GM19035 (cell line): ENCODE data around the gene AOPEP.
"Not testable (repeated sequence)": the region's sequence is repeated elsewhere in the genome, so short reads cannot be mapped to it uniquely, and the experiment has no call there.

Source experiments
- ATAC-seq: cut with Tn5 transposase; IDR thresholded peaks from one replicate; pipeline ENCODE4 v1.9.1; 2021; ENCODE audit not compliant: unreplicated experiment

The AOPEP gene

DNA sequence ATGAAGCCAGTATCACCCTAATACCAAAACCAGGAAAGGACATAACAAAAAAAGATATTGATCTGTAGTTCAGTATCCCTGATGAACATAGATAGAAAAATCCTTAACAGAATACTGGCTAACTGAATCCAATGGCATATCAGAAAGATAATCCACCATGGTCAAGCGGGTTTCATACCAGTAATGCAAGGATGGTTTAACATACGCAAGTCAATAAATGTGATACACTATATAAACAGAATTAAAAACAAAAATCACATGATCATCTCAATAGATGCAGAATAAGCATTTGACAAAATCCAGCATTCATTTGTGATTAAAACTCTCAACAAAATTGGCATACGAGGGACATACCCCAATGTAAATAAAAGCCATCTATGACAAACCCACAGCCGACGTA is 110.9 kb downstream of the AOPEP start:
- no peak for ATAC-seq

DNA sequence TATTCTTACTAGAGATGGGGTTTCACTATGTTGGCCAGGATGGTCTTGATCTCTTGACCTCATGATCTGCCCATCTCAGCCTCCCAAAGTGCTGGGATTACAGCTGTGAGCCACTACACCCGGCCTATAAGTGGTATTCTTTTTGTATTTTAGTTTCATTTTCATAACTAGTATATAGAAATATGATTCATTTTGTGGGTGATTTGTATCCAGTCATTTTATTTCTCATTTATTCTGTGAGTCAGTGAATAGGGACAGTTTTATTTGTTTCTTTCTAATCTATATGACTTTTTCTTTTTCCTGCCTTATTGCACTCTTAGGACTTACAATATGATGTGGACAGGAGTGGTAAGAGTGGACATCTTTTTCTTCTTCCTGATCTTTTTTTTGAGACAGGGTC is 112.9 kb downstream of the AOPEP start:
- ATAC-seq = no peak

DNA sequence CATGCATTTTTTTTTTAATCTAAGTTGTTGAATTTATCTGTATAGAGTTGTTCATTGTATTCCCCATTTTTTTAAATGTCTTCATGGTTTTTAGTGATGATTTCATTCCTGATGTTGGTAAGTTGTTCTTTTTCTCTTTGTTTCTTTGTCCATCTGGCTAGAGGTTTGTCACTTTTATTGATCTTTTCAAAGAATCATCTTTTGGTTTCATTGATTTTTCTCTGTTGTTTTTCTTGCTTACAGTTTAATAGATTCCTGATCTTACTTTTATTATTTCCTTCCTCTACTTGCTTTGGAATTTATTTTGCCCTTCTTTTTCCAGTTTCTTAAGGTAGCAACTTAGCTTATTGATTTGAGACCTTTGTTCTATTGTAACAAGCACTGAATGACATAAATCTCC is 114.2 kb downstream of the AOPEP start:
- no peak for ATAC-seq

DNA sequence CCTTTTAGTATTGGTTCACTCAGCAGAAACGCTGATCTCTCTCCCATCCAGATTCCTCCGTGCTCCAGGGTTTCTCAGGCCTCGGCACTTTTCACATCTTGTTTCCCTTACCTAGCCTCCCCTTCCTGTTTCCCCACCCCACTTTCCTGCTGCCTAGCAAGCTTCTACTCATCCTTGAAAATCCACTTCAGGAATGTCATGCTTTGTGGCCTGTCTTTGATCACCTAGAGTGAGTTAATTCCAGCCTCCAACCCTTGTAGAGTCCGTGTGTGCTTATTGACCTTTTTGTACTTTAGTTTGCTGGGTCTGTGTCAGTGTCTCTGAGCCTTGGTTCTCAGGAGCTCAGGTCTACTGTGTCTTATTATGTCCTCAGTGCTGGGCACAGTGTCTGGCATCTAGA is 116.6 kb downstream of the AOPEP start:
- no peak for ATAC-seq

DNA sequence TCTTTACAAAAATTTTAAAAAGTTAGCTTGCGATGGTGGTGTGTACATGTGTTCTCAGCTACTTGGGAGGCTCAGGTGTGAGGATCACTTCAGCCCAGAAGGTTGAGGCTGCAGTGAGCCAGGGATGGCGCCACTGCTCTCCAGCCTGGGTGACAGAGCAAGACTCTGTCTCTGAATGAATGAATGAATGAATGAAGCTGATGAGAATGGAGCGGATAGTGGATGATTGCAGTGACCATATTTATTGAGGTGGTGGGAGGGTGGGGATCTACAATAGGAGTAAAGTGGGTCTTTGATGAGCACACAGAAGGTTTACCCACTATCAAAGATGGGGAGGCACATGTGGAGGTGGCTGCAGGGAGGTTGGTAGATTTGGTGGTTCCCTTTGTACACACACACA is 120.2 kb downstream of the AOPEP start:
- no peak for ATAC-seq

DNA sequence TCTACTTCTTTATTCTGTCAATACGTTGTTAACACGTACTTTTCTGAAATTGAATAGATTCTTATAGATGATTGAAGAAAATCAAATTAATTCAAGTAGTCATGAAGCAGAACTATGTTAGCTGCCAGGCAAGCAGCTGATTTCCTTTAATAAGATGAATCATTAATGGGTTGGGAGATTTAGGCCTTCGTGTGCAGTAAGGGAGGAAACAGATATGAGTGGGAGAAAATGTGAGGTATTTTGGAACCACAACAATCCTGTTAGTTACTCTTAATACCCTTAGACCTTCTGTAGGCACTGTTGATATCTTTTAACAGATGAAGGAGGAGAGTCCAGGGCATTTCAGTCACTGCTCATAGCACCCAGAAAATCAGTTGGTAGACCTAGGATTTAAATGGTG is 121.0 kb downstream of the AOPEP start:
- ATAC-seq = no peak

DNA sequence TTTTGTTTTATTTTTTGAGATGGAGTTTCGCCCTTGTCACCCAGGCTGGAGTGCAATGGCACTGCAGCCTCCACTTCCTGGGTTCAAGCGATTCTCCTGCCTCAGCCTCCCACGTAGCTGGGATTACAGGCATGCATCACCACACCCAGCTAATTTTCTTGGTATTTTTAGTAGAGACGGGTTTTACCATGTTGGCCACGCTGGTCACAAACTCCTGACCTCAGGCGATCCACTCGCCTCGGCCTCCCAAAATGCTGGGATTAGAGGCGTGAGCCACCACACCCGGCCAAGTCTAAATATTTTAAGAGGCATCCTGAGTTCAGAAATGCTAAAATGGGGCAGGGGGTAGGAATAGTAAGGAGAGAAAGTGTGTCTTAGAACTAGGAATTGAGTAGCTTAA is 122.3 kb downstream of the AOPEP start:
- ATAC-seq = not testable (repeated sequence)

DNA sequence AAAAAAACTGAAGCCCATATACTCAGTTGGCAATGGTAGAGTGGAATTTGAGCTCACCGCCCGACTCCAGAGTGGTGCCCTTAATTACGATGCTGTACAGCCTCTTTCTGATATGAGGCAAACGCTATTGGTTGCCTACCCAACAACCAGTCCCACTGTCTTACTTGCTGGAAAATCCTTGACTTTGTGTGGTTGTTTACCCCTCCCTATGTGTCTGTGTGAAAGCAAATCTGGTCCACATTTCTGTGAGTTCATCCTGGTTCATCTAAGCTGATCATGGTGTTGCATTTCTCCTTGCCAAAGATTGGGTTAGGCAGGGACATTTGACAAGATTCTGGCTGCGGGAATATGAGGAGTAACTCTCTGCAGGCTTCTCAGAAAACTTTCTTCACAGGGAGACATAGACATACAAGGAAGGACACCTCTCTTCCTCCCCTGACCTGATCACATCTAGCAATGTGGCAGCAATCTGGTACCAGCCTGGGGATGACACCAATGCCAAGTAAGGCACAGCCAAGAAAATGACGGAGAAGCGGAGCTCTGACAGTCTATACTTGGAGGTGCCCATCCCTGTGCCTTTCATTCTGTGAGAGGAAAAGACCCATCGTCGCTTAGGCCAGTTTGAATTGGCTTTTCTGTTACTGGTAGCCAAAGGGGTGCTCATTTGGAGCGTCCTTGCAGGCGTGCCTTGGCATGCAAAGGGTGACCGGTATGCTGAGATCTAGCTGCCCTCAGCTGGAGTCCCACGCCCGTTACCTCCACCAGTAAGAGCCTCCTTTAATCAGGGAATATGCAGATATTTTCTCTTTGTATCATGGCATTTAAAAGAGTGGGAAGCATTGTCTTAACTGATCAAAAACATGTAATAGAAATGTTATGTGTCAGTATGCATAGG is 124.3 kb downstream of the AOPEP start:
- ATAC-seq = no peak

DNA sequence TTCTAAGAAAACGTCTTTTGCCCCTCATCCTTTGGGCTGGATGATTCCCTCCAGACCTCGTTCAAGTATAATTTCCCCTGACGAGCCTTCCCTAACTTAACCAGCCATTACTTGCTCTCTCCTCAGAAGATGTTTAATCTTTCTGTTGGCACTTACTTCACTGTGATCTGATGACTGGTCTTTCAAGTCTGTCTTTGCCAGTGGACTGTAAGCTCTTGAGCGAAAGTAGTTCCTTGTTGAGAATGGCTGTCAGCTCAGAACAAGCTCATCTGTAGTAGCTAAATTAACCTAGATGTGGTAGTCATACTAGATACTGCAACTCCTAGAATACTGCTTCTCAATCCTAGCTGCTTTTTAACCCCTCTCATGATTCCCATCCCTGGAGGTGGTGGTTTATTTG is 125.0 kb downstream of the AOPEP start:
- ATAC-seq = no peak

DNA sequence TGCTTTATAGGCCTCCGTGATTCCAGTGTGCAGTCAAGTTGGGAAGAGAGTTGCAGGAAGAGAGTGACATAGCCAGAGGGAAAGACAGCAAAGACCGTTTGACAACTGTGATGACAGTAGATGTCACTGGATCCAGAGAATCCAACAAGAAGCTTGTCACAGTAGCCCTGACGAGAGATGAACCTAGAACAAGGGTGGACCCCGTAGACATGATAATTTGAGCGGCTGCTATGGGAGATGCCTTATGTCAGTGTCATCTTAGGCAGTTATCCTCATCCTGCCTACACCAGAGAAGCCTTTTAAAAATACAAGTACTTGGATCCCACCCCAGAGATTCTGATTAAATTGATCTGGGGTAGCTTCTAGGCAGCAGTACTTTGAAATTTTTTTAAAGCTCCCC is 125.4 kb downstream of the AOPEP start:
- ATAC-seq = no peak

DNA sequence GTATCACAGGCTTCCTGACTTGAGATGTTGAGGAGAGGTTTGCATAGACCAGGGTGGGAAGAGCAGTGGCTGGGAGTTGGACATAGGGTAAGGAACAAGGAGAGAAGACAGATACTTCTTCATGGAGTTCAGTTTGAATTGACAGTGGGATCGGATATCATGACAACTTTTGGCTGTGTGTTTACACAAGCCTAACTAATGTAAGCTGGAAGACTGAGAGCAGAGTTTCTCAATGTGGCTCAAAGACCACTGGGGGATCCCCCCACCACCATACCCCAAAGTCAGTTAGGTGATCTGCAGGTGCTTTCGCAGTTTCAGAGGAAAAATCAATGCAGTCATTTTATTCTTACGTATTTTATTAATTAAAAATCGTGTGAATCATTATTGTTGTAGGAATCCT is 125.9 kb downstream of the AOPEP start:
- ATAC-seq = no peak

DNA sequence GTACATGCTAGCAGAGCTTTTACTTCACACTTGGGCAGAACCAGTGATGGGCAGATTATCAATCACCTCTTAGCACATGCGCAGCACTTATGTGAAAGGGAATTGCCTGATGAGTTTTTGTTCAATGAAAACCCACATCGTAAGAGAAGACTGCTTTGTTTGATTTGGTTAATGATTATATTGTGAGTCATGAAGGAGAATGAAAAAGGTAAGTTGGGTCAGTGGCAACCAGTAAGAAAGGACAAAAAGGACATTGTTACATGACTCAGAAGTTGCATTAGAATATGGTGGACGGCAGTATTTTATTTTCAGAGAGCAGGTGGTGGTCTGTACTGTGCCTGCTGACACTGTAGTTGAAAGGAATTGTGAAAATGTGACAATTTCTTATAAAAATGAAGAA is 127.4 kb downstream of the AOPEP start:
- ATAC-seq = no peak

DNA sequence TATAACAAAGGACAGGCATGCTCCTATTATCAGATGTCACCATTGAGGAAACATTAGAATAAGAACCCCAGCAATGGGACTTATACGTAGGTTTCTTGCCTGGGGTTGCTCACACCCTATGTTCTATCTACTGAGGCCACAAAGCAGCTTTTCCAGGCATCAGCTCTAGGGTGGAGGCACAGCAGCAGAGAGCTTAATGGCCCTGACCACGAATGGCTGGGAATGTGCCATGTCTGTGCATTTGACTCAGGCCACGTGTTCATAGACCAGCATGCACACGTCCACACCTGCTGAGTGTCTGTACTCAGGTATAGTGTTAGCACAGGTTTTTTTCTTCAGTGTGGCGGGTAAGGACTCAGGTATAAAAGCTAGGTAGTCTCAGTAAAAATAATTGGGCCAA is 129.4 kb downstream of the AOPEP start:
- ATAC-seq = no peak

DNA sequence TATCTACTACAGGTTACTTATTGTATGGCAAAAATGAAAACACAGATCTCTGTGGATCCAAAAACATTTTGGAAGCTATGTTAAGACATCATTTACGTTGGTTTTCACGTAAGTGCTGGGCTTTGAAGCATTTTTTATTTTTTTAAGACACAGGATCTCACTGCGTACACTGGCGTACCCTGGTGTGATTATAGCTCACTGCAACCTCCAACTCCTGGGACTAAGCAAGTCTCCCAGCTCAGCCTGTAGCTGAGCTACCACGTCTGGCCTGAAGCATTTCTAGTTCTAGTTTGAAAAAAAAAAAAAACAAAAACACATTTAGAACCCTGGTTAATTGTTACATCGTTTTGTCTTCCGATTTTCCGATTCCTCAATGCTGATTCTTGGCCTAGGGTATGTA is 131.3 kb downstream of the AOPEP start:
- ATAC-seq = no peak

DNA sequence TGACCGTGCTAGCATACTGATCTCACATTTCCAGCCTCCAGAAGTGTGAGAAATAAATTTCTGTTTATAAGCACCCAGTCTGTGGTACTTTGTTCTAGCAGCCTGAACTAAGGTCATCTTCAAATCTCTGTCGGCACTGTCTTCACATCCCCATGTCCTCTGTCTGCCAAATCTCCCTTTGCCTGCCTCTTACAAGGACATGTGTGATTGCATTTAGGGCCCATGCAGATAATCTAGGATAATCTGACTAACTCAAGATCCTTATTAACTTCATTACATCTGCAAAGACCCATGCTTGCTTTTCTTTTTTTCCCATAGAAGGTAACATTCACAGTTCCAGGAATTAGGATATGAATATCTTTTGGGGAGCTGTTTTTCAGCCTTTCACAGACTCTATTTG is 132.7 kb downstream of the AOPEP start:
- ATAC-seq = no peak

DNA sequence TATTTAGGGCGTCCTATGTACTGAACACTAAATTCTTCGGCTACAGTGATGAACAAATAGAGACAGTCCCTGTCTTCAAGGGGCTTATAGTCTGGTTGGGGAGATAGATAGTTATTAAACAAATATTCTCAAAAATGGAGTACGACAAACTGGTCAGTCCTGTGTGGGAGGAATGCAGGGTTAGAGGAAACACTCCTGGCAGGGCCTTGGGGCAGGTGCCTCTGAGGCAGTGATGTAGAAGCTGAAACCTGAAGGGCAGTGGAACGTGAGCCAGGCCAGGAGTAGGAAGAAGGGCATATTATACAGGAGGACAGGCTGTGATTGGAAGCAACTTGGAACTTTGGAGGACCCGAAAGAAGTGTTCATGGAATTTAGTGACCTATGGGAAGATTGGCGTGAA is 133.4 kb downstream of the AOPEP start:
- no peak for ATAC-seq

DNA sequence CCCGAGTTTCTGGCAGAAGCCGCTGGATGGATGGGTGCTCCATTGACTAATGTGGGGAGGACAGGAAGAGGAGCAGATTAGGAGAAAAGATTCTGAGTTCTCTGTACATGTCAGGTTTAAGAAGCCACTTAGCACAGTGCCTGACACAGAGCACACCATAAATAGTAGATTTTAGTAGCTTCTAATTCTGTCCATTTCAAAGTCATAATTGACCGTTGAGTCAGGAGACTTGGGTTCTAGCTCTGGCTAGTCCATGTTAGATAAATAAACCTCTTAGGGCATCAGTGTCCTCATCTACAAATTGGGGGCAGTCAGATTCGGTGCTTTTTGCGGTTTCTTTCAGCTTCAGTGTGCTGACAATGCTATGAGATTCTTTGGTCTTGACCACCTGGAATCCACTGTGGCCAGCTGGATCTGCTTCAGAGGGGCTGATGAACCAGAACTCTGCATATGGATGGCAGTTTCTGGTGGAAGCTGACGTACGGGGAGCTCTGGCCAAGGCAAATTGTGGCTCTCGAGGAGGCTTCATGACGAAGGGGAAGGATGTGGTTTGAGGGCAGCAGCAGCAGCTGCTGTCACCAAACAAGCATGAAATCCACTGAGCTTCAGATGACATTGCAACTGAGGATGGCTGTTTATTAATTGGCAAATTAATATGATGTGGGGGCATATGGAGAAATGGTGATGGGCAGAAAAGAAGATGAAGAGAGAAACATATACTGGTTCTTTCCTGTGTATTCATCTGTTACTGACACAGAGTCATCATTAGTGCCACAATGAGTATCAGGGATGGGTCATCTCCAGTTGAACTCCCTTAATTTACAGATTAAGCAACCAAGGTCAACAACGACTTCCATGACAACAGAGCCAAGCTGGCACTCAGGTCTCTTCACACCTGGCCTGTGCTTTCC is 134.4 kb downstream of the AOPEP start:
- ATAC-seq = peak; percentile 98

DNA sequence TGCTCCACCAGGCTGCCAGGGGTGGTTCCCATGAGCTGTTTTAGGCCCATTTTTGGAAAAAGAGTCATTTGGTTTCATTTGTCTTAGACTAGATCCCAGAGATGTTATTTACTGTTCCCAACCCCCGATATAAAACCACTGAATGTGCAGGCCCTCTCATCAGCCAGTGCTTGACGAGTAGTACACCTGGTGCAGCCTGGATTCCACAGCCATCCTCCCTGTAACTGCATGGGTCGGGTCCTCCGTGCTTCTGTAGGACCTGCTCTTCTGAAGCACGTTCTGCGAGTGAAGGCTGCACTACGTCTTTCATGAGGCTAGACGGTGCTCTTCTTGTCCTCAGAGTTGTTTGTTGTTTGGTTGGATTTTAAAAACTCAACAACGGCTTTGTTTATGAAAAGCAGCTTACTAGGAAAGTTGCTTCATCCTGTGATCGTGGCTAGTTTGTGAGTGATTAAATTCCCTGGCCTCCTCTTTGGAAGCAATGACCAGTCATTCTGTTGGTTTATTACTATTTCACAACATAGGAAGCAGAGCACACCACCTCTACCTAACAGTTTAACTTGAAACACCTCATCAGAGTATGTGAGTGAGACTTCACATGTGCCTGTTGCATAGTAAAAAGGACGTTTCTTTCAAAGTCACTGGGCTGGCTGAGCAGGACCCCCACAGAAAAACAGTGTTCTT is 135.2 kb downstream of the AOPEP start:
- no peak for ATAC-seq

DNA sequence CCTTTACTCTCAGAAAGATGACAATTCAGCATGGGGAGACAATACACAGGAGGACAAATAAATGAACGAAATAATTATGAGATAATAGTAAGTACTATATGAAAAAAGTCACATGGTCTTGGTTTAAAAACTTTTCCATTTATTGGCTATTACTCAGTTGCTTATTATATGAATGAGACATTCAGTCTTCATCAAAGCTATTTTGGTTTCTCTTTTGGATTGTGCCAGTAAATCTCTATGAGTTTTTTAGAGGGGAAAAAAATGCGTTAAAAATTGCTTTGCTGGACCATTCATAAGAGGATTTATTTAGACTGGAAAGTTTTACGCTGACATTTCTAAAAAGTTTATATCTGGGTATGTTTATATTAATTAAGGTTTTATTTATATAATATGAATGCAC is 137.7 kb downstream of the AOPEP start:
- no peak for ATAC-seq

DNA sequence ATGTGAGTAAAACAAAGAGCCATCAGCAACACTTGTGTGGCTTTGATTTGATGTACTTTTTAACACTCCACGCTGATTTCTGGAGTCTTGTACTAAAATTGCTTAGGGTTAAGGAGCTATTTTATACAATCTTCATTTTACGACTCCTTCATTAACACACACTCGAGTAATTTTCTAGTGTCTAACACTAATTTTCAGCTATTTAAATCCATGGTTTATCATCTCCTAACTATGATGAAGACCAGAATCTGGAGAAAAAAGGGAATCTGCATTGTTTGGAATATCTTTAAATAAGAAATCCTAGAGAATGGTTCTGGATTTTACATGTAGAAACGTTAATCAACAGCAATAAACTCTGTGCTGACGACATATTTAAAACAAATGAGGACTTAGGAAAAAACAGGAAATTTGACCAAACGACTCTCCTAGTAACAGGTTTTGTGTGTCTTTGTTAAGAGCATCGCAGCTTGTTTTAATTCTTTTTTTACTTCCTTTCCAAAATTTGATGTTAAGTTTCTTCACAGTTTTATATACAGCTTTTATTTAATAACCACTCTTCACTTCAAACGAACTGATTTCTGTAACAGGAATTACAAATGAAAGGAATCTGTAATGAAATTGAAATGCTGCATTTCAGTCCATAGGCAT is 138.5 kb downstream of the AOPEP start:
- ATAC-seq = no peak
